Measurements from ENCODE around the gene PHGDH.

DNA sequence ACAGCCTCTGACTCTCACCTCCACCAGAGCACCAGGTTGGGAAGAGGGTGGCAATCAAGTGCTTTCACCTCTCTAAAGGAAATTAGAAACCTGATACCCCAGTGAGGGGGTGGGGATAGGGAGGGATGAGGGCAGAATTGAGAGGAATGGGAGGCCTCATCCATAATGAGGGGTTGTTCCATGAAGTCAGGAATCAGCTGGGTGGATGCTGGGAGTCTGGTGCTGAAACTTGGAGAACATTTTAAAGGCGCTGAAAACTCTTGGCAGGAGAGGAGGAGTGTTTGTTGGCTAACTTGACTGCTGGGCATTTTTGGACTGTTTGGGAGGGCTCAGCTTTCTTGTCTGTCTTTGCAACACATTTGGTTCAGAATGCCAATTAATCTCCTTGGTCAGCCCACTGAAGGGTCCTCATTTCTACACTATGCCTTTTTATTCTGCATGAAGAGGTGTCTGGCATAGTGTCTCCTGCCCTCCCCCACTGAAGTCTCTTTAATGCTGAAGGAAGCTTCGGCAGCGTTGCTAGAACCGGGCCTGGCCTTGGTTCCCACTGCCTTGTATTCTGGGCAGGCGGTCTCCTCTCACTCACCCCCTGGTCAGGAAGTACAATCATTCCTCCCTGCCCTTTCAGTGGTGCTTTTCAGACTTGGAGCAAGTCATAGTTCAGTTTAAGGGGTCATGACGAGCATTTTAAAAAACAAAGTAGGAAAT is 2.2 kb downstream of the PHGDH start:
- no peak; the same call in 1 of the 2 replicates for TF ChIP-seq ELF4 (IDR thresholded peaks at IDR 0.05)
- TF ChIP-seq HDGF (IDR thresholded peaks at IDR 0.05; ENCODE audit: borderline replicate concordance), result no peak
- no peak for TF ChIP-seq SP1 (IDR thresholded peaks at IDR 0.05)
- TF ChIP-seq SUZ12 (IDR thresholded peaks at IDR 0.05), result no peak
- no peak for TF ChIP-seq FOXA1 (IDR thresholded peaks at IDR 0.05)
- no peak for TF ChIP-seq FOXK2 (IDR thresholded peaks at IDR 0.05)
- no peak for TF ChIP-seq ZNF384 (IDR thresholded peaks at IDR 0.05)
